Epithelial cell of proximal tubule (primary cell): ENCODE measurements around the gene BRIP1. TPM values are rescaled to one million over a fixed set of nuclear protein-coding genes. Genes with fewer than 3 reads are reported as not detected.

Experiments used
- DNase-seq: peaks from one replicate; pipeline ENCODE4 v3.0.0-alpha.2; 2011; ENCODE audit warnings: low read depth
- H3K4me3 ChIP-seq: 2 replicates; pipeline ENCODE4 v1.5.1; 2011; ENCODE audit warnings: low read depth, mild to moderate bottlenecking, low read length
- total RNA-seq: library from RNA; depleted of rRNA; stranded (reverse); fragments of >200 nt; gene quantifications from 2 replicates; pipeline ENCODE4 v1.2.3, GENCODE V29; 2015
- TF ChIP-seq, protein P1 (sequence below): conservative IDR thresholded peaks from 2 replicates; pipeline ENCODE4 v1.5.1; 2012; ENCODE audit warnings: low read depth, mild to moderate bottlenecking, low read length

BRIP1 gene
- 12.6 and 20.8 TPM in 2 replicates for total RNA-seq

DNA sequence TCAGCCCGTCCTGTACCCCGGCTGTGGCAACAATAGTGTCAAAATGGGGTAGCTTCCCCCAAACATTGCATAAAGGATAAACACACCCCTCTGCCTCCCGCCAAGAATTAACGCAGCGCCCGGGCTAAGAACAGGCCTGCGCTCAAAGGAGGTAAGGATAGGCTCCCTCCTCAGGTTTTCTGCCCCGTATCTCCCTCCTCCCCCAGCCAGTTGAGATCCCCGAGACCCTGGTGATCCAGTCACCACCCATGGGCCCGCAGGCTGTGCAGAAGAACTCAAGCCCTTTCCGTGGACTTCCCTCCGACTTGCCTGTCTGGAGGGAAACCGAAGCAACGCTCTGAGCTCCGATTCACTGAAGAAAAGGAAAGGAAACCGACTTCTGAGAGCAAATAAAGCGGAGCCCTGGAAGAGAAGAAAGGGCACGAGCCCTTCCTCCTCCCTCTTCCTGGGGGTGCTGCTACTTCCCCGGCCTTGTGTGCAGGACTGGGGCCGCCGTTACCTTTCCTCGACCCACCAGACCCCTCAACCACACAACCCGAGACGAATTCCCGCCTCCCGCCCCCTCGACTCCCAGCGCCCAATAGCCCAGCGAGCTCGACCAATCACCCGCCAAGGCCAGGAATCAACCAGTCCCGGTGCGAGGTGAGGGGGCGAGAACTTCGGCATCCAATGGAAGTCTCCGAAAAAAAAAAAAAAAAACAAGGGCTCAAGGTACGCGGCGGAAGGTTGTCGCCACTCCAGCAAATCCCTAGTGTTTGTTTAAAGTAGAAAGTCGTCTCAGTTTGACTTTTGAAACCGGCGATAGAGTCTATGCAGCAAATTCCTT is at the start of gene BRIP1:
Gene BRIP1, minus strand, starts transcription at position 554 of the 826 bp plus-strand sequence. CDS start 1,989 bp downstream, outside the sequence.
- H3K4me3 ChIP-seq, result peak within 1 kb of the TSS; percentile 93
- peak; percentile 73 for DNase-seq
- TF ChIP-seq, protein P1, sequence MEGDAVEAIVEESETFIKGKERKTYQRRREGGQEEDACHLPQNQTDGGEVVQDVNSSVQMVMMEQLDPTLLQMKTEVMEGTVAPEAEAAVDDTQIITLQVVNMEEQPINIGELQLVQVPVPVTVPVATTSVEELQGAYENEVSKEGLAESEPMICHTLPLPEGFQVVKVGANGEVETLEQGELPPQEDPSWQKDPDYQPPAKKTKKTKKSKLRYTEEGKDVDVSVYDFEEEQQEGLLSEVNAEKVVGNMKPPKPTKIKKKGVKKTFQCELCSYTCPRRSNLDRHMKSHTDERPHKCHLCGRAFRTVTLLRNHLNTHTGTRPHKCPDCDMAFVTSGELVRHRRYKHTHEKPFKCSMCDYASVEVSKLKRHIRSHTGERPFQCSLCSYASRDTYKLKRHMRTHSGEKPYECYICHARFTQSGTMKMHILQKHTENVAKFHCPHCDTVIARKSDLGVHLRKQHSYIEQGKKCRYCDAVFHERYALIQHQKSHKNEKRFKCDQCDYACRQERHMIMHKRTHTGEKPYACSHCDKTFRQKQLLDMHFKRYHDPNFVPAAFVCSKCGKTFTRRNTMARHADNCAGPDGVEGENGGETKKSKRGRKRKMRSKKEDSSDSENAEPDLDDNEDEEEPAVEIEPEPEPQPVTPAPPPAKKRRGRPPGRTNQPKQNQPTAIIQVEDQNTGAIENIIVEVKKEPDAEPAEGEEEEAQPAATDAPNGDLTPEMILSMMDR, result no peak

DNA sequence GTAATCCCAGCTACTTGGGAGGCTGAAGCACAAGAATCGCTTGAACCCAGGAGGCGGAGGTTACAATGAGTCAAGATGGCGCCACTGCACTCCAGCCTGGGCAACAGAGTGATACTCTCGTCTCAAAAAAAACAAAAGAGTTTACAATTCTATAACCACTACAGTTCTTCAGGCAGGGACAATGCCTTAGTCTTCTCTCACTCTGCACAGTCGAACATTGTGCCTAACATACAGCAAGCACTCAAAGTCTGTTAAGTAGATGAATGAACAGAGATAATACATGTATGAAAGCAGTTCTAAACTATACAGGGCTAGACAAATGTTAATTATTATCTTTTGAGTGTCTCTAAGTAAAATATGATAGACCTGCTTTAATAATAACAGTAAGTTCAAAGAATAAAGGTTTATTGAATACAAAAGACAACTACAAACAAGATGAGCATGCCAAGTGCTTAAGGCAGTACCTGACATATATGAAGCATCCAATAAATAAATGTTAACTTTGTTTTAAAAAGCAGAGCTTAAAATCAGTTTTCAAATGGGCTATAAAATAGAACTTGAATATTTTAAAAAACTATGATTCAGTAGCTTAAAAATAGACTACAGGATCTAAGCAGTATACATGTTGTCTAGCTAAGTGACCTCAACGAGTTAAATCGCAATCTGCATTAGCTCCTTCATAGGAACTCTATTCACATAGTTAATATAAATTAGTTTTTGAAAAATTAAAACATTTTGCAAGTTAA is 45.1 kb upstream of the BRIP1 start:
- TF ChIP-seq, protein P1, result no peak
- H3K4me3 ChIP-seq, result no peak overlapping the region
- no peak for DNase-seq

DNA sequence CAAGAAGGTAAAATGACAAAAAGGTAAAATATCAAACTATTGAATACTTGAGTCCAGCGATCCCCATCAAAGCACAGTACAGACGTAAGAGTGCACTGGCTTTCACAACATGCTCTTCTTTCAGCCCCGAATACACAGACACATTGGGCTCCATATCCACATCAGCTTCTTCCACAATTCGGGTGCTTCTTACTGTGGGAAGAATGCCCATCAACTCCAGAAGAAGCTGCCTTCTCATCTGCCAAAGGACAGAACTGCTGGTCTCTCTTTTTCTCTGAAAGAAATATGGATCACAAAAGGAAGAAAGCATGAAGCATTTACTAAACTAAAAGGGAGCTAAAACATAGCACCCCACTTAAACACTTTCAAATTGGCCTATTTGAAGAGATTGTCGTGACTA is 44.0 kb upstream of the BRIP1 start:
- H3K4me3 ChIP-seq, result no peak overlapping the region
- TF ChIP-seq, protein P1, result no peak
- no peak for DNase-seq

DNA sequence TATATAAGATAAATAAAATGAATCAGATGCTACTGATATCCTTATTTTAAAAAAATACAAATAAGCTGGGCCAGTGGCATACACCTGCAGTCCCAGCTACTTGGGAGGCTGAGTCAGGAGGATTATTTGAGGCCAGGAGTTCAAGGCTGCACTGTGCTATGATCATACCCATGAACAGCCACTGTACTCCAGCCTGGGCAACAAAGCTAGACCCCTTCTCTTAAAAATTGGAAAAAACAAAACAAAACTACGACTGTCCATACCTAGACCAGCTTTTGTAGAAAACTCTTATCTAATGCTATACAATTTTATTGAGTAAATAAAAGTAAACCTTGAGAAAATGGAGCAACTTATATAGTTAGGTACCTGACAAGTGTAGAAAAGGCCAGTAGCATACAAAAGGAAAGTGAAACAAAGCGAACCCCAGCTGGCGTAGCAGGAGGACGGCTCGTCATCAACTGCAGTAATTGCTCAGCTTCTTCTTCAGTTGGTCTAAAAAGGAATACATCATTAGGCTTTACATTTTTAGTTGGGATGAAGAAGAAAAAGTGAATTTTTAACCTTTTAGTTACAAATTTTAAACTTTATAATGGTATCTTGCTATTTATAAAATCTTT is 40.9 kb upstream of the BRIP1 start:
- TF ChIP-seq, protein P1, result no peak
- H3K4me3 ChIP-seq, result no peak overlapping the region
- no peak for DNase-seq

DNA sequence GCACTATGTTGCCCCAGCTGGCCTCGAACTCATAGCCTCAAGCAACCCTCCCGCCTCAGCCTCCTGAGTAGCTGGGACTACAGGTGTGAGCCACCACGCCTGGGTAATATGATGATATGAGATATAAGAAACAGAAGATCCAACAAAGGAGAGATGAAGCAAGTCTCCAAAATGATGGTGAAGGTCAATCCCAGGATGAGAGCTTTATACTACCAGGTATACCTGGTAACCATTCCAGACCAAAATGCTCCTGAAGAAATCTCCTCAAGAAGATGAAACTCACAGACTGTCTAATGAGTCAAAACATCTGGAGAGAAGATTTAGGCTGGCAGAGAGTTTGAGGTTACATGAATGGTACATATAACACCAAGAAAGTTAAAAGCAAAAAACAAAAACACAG is 39.9 kb upstream of the BRIP1 start:
- no peak overlapping the region for H3K4me3 ChIP-seq
- TF ChIP-seq, protein P1, result no peak
- DNase-seq, result no peak

DNA sequence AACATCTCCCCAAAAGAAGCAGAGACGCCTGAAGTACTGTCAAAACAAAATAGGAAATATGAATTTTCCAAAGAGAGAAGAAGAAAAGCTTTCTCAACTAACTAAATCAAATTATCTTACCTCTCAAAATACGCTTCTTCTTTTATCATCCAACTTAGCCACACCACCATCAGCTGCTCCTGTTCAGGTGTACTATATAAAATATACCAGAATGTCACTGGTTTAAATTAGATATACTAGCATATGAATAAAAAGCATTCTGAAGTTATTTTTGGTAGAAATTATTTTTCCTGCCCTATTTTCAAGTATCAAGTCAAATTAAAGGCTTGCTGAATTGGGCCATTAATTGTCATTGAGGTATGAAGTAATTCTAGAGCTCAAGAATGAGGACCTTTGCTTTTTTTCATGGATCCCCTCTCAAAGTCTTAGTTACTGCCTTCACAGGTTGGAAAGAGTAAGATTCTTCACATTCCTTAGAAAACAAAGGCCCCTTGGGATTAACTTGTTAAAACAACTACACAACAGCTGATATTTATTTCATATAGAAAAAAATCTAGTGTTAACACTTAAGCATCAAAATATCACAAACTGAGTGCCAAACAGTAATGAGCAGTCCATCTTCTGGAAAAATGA is 34.3 kb upstream of the BRIP1 start:
- TF ChIP-seq, protein P1, result no peak
- H3K4me3 ChIP-seq, result no peak overlapping the region
- DNase-seq, result no peak
